ENCODE data around the gene CTDNEP1.
A peak's percentile ranks its signal among the peaks of the same experiment; 100 is the strongest.

Gene CTDNEP1

DNA sequence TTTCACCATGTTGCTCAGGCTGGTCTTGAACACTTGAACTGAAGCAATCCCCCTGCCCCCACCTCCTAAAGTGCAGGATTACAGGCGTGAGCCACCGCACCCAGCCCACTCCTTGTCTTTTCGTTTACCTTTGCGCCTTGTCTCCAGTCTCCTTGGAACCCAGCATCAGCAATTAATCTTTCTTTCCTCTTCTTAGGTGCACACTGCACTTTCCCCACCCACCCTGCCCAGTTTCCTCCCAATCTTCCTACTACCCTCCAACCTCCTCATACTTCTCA, 12.2 kb upstream of the CTDNEP1 start:
- no peak for TF ChIP-seq EP300 (IDR thresholded peaks at IDR 0.05; ENCODE audit: borderline replicate concordance)
- TF ChIP-seq YY1 (IDR thresholded peaks at IDR 0.05; ENCODE audit: low read depth) = no peak
- TF ChIP-seq TAF1 (IDR thresholded peaks at IDR 0.05; ENCODE audit: low read depth) = no peak
- no peak for TF ChIP-seq CEBPB (IDR thresholded peaks at IDR 0.05)
- TF ChIP-seq, protein P1, sequence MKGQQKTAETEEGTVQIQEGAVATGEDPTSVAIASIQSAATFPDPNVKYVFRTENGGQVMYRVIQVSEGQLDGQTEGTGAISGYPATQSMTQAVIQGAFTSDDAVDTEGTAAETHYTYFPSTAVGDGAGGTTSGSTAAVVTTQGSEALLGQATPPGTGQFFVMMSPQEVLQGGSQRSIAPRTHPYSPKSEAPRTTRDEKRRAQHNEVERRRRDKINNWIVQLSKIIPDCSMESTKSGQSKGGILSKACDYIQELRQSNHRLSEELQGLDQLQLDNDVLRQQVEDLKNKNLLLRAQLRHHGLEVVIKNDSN (IDR thresholded peaks at IDR 0.05) = no peak
- no peak for TF ChIP-seq NFIC (IDR thresholded peaks at IDR 0.05)
- TF ChIP-seq TCF12 (IDR thresholded peaks at IDR 0.05; ENCODE audit: low read depth) = no peak
- TF ChIP-seq RAD21 (IDR thresholded peaks at IDR 0.05; ENCODE audit: low read depth) = no peak
- TF ChIP-seq FOXM1 (IDR thresholded peaks at IDR 0.05; ENCODE audit: borderline replicate concordance, low read depth) = no peak
- TF ChIP-seq REST (IDR thresholded peaks at IDR 0.05; ENCODE audit: low read depth) = no peak
- TF ChIP-seq, protein P2, sequence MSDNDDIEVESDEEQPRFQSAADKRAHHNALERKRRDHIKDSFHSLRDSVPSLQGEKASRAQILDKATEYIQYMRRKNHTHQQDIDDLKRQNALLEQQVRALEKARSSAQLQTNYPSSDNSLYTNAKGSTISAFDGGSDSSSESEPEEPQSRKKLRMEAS (IDR thresholded peaks at IDR 0.05) = no peak
- no peak for TF ChIP-seq TEAD4 (IDR thresholded peaks at IDR 0.05)
- no peak for TF ChIP-seq CREB1 (IDR thresholded peaks at IDR 0.05; ENCODE audit: low read depth)
- TF ChIP-seq EGR1 (IDR thresholded peaks at IDR 0.05) = no peak
- TF ChIP-seq ZBTB7A (IDR thresholded peaks at IDR 0.05; ENCODE audit: low read depth) = no peak

- TF ChIP-seq CEBPB (IDR thresholded peaks at IDR 0.05) (no peak), ZBTB7A (IDR thresholded peaks at IDR 0.05; ENCODE audit: low read depth) (0 out of 2 replicates have a peak, but pooled peaks have one; percentile 51)
These were observed 11.6 kb upstream of the CTDNEP1 start for GRCh38 chr17:7262935-7263800.

DNA sequence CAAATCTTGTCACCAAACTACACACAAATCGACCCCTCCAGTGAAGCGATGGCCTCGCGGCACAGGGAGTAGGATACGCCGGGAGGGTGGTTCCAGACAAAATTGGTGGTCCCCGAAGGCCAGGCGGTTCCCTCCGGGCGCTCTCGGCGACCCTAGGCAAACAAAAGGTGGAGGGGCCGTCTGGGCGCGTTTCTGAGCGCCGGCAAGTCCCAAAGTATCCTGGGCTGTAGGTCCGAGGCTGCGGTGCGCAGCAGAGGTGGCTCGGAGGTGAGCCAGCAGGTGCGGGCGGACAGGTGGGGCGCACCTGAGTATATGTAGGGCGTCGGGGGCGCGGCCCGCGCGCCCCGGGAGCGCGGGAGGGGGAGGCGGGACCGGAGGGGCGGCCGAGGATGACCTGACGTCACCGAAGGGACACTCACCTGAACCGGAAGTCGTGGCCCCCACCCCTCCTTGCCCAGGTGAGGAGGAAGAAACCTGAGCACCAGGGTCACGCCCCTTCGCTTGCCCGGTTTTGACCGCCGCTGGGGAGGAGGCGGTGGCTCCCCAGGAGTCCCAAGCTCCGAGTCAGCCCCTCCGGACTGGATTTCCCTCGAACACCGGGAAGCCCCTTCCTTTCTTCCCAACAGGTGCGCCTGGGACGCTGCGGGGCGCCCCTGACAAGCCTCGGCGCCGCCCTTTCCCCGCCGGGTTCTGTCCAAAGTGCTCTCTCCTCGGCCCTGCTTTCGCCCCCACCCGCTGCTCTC, 10.8 kb upstream of the CTDNEP1 start, which contains the start of gene CLDN7:
CLDN7 (minus strand) TSS at position 287 of the 743 bp plus-strand sequence. CDS start 435 bp downstream, outside the sequence.
- TF ChIP-seq RAD21 (IDR thresholded peaks at IDR 0.05; ENCODE audit: low read depth) = no peak
- peak; percentile 48; the same call in 1 of the 2 replicates for TF ChIP-seq EP300 (IDR thresholded peaks at IDR 0.05; ENCODE audit: borderline replicate concordance)
- TF ChIP-seq TAF1 (IDR thresholded peaks at IDR 0.05; ENCODE audit: low read depth) = peak; percentile 76
- no peak for TF ChIP-seq REST (IDR thresholded peaks at IDR 0.05; ENCODE audit: low read depth)
- peak; percentile 17; the same call in 1 of the 2 replicates for TF ChIP-seq TEAD4 (IDR thresholded peaks at IDR 0.05)
- TF ChIP-seq ZBTB7A (IDR thresholded peaks at IDR 0.05; ENCODE audit: low read depth) = no peak; the same call in 1 of the 2 replicates
- TF ChIP-seq YY1 (IDR thresholded peaks at IDR 0.05; ENCODE audit: low read depth) = no peak
- no peak for TF ChIP-seq EGR1 (IDR thresholded peaks at IDR 0.05)
- TF ChIP-seq CEBPB (IDR thresholded peaks at IDR 0.05) = no peak; the same call in 1 of the 2 replicates
- TF ChIP-seq TCF12 (IDR thresholded peaks at IDR 0.05; ENCODE audit: low read depth) = peak; percentile 80; the same call in 1 of the 2 replicates
- TF ChIP-seq, protein P2 (IDR thresholded peaks at IDR 0.05) = peak; percentile 76
- no peak for TF ChIP-seq NFIC (IDR thresholded peaks at IDR 0.05)
- TF ChIP-seq, protein P1 (IDR thresholded peaks at IDR 0.05) = 0 out of 2 replicates have a peak, but pooled peaks have one; percentile 11
- TF ChIP-seq FOXM1 (IDR thresholded peaks at IDR 0.05; ENCODE audit: borderline replicate concordance, low read depth) = no peak
- peak; percentile 68 for TF ChIP-seq CREB1 (IDR thresholded peaks at IDR 0.05; ENCODE audit: low read depth)

GRCh38 chr17:7261379-7262191, 10.1 kb upstream of the CTDNEP1 start:
- TF ChIP-seq, protein P2 (IDR thresholded peaks at IDR 0.05) = 0 out of 2 replicates have a peak, but pooled peaks have one; percentile 35
- TF ChIP-seq EP300 (IDR thresholded peaks at IDR 0.05; ENCODE audit: borderline replicate concordance) (no peak), YY1 (IDR thresholded peaks at IDR 0.05; ENCODE audit: low read depth) (0 out of 2 replicates have a peak, but pooled peaks have one; percentile 31)

Data from Ishikawa (cell line).